Duodenal mucosa (tissue), 2 donors: ENCODE data around the gene NCK1.
"Not testable (repeated sequence)": the region's sequence is repeated elsewhere in the genome, so short reads cannot be mapped to it uniquely, and the experiment has no call there.

Experiments used
- H3K27ac ChIP-seq: one replicate; pipeline ENCODE4 v1.7.0; 2013; ENCODE audit warnings: low read depth, low read length
- H3K27me3 ChIP-seq, 2 donors: one replicate each; pipeline ENCODE4 v1.7.0; 2013; ENCODE audit warnings: low read length in 2 of 2, control low read depth in 1 of 2; ENCODE audit not compliant: insufficient read depth in 2 of 2, control insufficient read depth in 1 of 2
- H3K36me3 ChIP-seq, 2 donors: one replicate each; pipeline ENCODE4 v1.7.0; 2013; ENCODE audit warnings: low read length in 2 of 2, control low read depth in 1 of 2; ENCODE audit not compliant: insufficient read depth in 2 of 2, control insufficient read depth in 1 of 2
- H3K4me1 ChIP-seq, 2 donors: one replicate each; pipeline ENCODE4 v1.7.0; 2013; ENCODE audit warnings: low read length in 2 of 2, control low read depth in 1 of 2; ENCODE audit not compliant: insufficient read depth in 2 of 2, control insufficient read depth in 1 of 2
- H3K4me3 ChIP-seq, 2 donors: one replicate each; pipeline ENCODE4 v1.7.0; 2013; ENCODE audit warnings: low read length in 2 of 2, low read depth in 1 of 2
- H3K9ac ChIP-seq, 2 donors: one replicate each; pipeline ENCODE4 v1.7.0; 2013; ENCODE audit warnings: low read length in 2 of 2, low read depth in 1 of 2
- H3K9me3 ChIP-seq, 2 donors: one replicate each; pipeline ENCODE4 v1.7.0; 2013; ENCODE audit warnings: low read length in 2 of 2, control low read depth in 1 of 2; ENCODE audit not compliant: control insufficient read depth in 1 of 2

The NCK1 gene

GRCh38 chr3:136891934-136892855 is 30.2 kb downstream of the NCK1 start:
- Histone ChIP-seq H3K27ac (no peak overlapping the region), H3K4me3 (no peak overlapping the region), H3K36me3 (no peaks in the 10 kb centered on the region), H3K9ac (no peak overlapping the region), H3K9me3 (no peaks in the 10 kb centered on the region), H3K4me1 (peaks cover 0 to 11% of the 10 kb centered on the region in 2 donors), H3K27me3 (no peaks in the 10 kb centered on the region)

DNA sequence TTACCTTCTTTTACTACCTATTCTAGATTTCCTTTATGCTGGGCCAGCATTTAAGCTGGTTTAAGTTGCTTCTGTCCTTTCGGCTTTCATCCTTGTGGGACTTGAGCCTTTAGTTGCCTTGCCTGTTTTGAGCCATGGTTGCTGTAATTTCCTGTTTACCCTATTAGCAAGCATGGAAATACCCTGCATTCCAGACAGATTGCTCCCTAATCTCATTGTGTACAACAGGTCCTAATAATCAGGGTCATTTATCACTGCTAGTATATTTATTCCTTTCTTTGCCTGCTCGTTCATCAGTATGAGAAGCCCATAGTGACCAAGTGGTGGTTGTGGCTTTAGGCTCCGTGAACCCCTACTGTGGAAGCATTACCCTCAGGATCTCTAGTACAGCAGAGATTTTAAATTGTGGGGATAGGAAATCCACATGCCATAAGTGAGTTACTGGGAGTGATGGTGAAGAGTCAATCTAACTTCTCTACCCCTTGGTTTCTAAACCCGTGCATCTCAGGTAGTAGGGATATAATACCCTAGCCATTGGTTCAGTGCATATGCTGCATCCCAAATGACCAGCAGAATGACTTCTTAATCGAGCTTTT is 31.9 kb downstream of the NCK1 start:
- Histone ChIP-seq H3K27me3 (no peaks in the 10 kb centered on the region), H3K36me3 (no peaks in the 10 kb centered on the region), H3K27ac (no peak overlapping the region), H3K9ac (no peak overlapping the region), H3K9me3 (no peaks in the 10 kb centered on the region), H3K4me1 (peaks cover 0 to 11% of the 10 kb centered on the region in 2 donors), H3K4me3 (no peak overlapping the region)

DNA sequence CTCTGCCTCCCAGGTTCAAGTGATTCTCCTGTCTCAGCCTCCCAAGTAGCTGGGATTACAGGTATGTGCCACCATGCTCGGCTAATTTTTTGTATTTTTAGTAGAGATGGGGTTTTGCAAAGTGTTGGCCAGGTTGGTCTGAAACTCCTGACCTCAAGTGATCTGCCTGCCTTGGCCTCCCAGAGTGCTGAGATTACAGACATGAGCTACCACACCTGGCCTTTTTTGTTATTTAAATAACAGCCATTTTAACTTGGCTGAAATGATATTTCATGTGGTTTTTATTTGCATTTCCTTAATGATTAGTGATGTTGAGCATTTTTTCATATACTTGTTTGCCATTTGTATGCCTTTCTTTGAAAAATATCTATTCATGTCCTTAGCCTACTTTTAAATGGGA is 35.2 kb downstream of the NCK1 start:
- not testable (repeated sequence) for H3K4me3 ChIP-seq, H3K9me3 ChIP-seq, H3K9ac ChIP-seq, H3K27ac ChIP-seq, H3K36me3 ChIP-seq, H3K27me3 ChIP-seq
- H3K4me1 ChIP-seq = peaks cover 0 to 18% of the 10 kb centered on the region in 2 donors

DNA sequence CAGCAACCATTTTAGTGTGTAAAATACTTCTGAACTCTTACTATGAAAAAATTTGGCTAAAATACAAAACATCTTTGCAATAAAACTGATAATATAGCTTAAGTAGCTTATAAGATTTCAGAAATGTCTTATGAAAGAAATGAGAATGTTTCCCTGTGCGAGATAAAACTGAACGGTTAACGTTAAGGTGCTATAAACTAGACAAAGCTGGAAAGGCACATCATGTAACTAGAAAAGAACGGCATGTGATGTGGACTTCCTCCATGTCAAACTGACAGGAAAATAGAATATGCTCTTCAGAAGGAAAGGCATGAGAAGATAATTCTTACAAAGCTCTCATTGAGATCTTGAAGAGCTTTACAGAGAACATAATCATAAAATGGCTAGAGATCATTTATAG is 36.5 kb downstream of the NCK1 start:
- no peak overlapping the region for H3K9ac ChIP-seq
- no peak overlapping the region for H3K4me3 ChIP-seq
- H3K36me3 ChIP-seq = no peaks in the 10 kb centered on the region
- H3K27me3 ChIP-seq = no peaks in the 10 kb centered on the region
- peaks cover 0 to 17% of the 10 kb centered on the region in 2 donors for H3K4me1 ChIP-seq
- H3K9me3 ChIP-seq = peaks cover 0 to under 1% of the 10 kb centered on the region in 2 donors
- H3K27ac ChIP-seq = no peak overlapping the region

DNA sequence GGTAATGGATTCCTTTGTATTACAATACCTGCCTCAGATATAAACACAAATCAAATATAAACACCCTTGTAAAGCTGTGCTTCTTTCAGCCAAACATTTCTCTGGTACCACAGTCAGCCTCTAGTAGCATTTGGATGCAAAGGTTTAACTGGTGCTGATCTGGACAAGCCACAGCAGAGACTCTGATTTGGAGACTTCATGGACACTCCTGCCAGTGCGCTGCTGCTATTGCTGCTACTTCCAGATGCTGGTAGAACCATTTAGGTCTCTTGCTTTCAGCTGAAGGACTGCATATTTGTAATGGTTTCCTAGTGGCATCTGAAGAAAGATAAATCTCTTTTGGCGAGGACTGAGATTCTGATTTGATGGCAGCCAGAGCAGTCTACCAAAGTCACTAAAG is 36.9 kb downstream of the NCK1 start:
- Histone ChIP-seq H3K27ac (no peak overlapping the region), H3K4me1 (peaks cover 0 to 13% of the 10 kb centered on the region in 2 donors), H3K9ac (no peak overlapping the region), H3K4me3 (no peak overlapping the region), H3K9me3 (peaks cover 0 to 4% of the 10 kb centered on the region in 2 donors), H3K27me3 (no peaks in the 10 kb centered on the region), H3K36me3 (no peaks in the 10 kb centered on the region)

GRCh38 chr3:136899622-136900158 is 37.7 kb downstream of the NCK1 start:
- no peak overlapping the region for H3K27ac ChIP-seq
- peaks cover 0 to 11% of the 10 kb centered on the region in 2 donors for H3K9me3 ChIP-seq
- H3K4me1 ChIP-seq = peaks cover 0 to 7% of the 10 kb centered on the region in 2 donors
- no peak overlapping the region for H3K4me3 ChIP-seq
- H3K36me3 ChIP-seq = no peaks in the 10 kb centered on the region
- H3K27me3 ChIP-seq = no peaks in the 10 kb centered on the region
- H3K9ac ChIP-seq = no peak overlapping the region

DNA sequence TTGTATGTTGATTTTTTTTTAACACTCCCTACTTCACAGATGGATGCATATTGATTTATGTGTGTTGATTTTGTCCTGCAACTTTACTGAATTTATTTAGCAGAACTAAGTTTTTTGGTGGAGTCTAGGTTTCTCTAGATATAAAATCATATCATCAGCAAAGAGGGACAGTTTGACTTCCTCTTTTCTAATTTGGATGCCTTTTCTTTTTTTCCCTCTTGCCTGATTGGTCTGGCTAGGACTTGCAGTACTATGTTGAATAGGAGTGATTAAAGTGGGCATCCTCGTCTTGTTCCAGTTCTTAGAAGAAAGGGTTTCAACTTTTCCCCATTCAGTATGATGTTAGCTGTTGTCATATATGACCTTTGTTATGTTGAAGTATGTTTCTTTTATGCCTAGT is 38.7 kb downstream of the NCK1 start:
- H3K36me3 ChIP-seq, H3K4me1 ChIP-seq, H3K27me3 ChIP-seq, H3K4me3 ChIP-seq, H3K9ac ChIP-seq, H3K27ac ChIP-seq: not testable (repeated sequence)
- peaks cover 2 to 11% of the 10 kb centered on the region in 2 donors for H3K9me3 ChIP-seq

DNA sequence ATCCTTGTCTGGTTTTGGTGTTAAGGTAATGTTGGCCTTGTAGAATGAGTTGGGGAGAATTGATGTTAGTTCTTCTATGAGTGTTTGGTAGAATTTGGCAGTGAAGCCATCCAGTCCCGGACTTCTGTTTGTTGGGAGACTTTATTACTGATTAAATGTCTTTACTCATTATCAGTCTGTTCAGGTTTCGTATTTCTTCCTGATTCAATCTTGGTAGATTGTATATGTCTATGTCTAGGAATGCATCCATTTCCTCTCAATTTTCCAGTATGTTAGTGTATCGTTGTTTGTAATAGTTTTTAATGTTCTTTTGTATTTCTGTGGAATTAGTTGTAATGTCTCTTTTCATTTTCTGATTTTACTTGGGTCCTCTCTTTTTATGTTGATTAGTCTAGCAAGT is 39.4 kb downstream of the NCK1 start:
- Histone ChIP-seq H3K9me3 (peaks cover 2 to 11% of the 10 kb centered on the region in 2 donors), H3K9ac (no peak overlapping the region), H3K4me3 (no peak overlapping the region)

DNA sequence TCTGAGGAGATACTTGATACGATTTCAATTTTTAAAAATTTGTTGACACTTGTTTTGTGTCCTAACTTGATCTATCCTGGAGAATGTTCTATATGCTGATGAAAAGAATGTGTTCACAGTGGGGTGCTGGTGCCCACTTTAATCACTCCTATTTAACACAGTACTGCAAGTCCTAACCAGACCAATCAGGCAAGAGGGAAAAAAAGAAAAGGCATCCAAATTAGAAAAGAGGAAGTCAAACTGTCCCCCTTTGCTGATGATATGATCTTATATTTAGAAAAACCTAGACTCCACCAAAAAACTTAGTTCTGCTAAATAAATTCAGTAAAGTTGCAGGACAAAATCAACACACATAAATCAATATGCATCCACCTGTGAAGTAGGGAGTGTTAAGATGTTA is 40.5 kb downstream of the NCK1 start:
- not testable (repeated sequence) for H3K4me1 ChIP-seq, H3K9ac ChIP-seq, H3K27ac ChIP-seq, H3K27me3 ChIP-seq, H3K36me3 ChIP-seq, H3K4me3 ChIP-seq
- peaks cover 2 to 11% of the 10 kb centered on the region in 2 donors for H3K9me3 ChIP-seq

More for the DNA sequence above, 39.4 kb downstream of the NCK1 start:
- Histone ChIP-seq H3K4me1 (peaks cover 1 to 7% of the 10 kb centered on the region in 2 donors), H3K27me3 (no peaks in the 10 kb centered on the region), H3K36me3 (no peaks in the 10 kb centered on the region), H3K27ac (no peak overlapping the region)

GRCh38 chr3:136903899-136904298 is 41.9 kb downstream of the NCK1 start:
- H3K4me1 ChIP-seq = peaks cover 6 to 9% of the 10 kb centered on the region in 2 donors
- no peak overlapping the region for H3K27ac ChIP-seq
- no peak overlapping the region for H3K4me3 ChIP-seq
- H3K9ac ChIP-seq = no peak overlapping the region
- H3K27me3 ChIP-seq = no peaks in the 10 kb centered on the region
- no peaks in the 10 kb centered on the region for H3K36me3 ChIP-seq
- H3K9me3 ChIP-seq = peaks cover 2 to 11% of the 10 kb centered on the region in 2 donors
